Sigmoid colon (tissue), 7 donors: Measurements from ENCODE around the gene FGF11. TPM values are rescaled to one million over a fixed set of nuclear protein-coding genes. Genes with fewer than 3 reads are reported as not detected.

Experiments used
- DNase-seq: peaks from one replicate; pipeline ENCODE4 v3.0.0-alpha.2; 2019
- H3K27ac ChIP-seq, 4 donors: fragments of 200-600 bp; sonication (generic); one replicate each; pipeline ENCODE4 v1.5.1; 2016 to 2019; ENCODE audit warnings: mild to moderate bottlenecking in 1 of 4
- H3K27me3 ChIP-seq, 3 donors: fragments of 200-600 bp; sonication (generic); one replicate each; pipeline ENCODE4 v1.5.1; 2019; ENCODE audit warnings: mild to moderate bottlenecking in 1 of 3
- H3K36me3 ChIP-seq, 4 donors: fragments of 200-600 bp; sonication (generic); one replicate each; pipeline ENCODE4 v1.5.1; 2016 to 2019
- H3K4me1 ChIP-seq, 4 donors: fragments of 200-600 bp; sonication (generic); one replicate each; pipeline ENCODE4 v1.5.1; 2017 to 2019
- H3K4me3 ChIP-seq, 4 donors: fragments of 200-600 bp; sonication (generic); one replicate each; pipeline ENCODE4 v1.5.1; 2017 to 2019; ENCODE audit warnings: mild to moderate bottlenecking in 2 of 4, moderate library complexity in 1 of 4
- H3K9me3 ChIP-seq, 4 donors: fragments of 200-600 bp in 3 of 4; sonication (generic) in 3 of 4; one replicate each; pipeline versions ENCODE4 v1.5.1 to v1.6.1; 2013 to 2019
- EP300 ChIP-seq, 4 donors: sonication (generic); formaldehyde crosslinking; IDR thresholded peaks; one replicate each; pipeline ENCODE4 v1.6.1; 2017; ENCODE audit warnings: antibody characterized with exemption in 4 of 4
- POLR2A ChIP-seq, 2 donors: fragments of 450-650 bp; IDR thresholded peaks; one replicate each; pipeline ENCODE4 v1.6.1; 2016; ENCODE audit warnings: antibody characterized with exemption in 2 of 2, mild to moderate bottlenecking in 2 of 2, moderate library complexity in 2 of 2
- POLR2AphosphoS5 ChIP-seq, 4 donors: sonication (generic); formaldehyde crosslinking; IDR thresholded peaks; one replicate each; pipeline ENCODE4 v1.6.1; 2017; ENCODE audit warnings: antibody characterized with exemption in 4 of 4
- WGBS, 2 donors: extraction: QIAGEN DNeasy Blood & Tissue Kit; methylation state at CpG; one replicate each; pipeline ENCODE4 v1.1.7; 2013; 5-methylcytosine and 5-hydroxymethylcytosine counted together
- intact Hi-C: fragments of 100-400 bp; cut with DNase I; formaldehyde crosslinking; loops from one replicate; pipeline ENCODE4 v1.15.1; 2023
- polyA plus RNA-seq, 3 donors: library from polyadenylated mRNA; stranded (reverse); fragments of 200-250 nt; gene quantifications; one replicate each; pipeline ENCODE4 v1.2.3, GENCODE V29; 2013
- total RNA-seq, 4 donors: library from RNA; depleted of rRNA; stranded (reverse); fragments of >200 nt; gene quantifications; one replicate each; pipeline ENCODE4 v1.1.0, GENCODE V29; 2016
- TF ChIP-seq, protein P1 (sequence below), 4 experiments: fragments of 450-650 bp in 3 of 4; fragments of 200-600 bp in 1 of 4; IDR thresholded peaks; one replicate each; pipeline ENCODE4 v1.5.1; 2016 to 2019; ENCODE audit warnings: antibody characterized with exemption in 4 of 4, mild to moderate bottlenecking in 3 of 4, moderate library complexity in 2 of 4
- donor health status: healthy with polysubstance abuse.
- donor health status: Bipolar disorder and iron deficiency.
- donor health status: healthy.

FGF11 gene
- total and polyA plus RNA-seq, 7 donors: 0.36 to 2.8 (median 0.69) TPM; not detected in 4

GRCh38 chr17:7417056-7417655 is 22.2 kb upstream of the FGF11 start:
- H3K27ac ChIP-seq: no peak overlapping the region
- no peak overlapping the region for H3K4me3 ChIP-seq
- no peak for TF ChIP-seq POLR2AphosphoS5 (IDR thresholded peaks at IDR 0.05)
- TF ChIP-seq POLR2A (IDR thresholded peaks at IDR 0.05): no peak
- TF ChIP-seq, protein P1, sequence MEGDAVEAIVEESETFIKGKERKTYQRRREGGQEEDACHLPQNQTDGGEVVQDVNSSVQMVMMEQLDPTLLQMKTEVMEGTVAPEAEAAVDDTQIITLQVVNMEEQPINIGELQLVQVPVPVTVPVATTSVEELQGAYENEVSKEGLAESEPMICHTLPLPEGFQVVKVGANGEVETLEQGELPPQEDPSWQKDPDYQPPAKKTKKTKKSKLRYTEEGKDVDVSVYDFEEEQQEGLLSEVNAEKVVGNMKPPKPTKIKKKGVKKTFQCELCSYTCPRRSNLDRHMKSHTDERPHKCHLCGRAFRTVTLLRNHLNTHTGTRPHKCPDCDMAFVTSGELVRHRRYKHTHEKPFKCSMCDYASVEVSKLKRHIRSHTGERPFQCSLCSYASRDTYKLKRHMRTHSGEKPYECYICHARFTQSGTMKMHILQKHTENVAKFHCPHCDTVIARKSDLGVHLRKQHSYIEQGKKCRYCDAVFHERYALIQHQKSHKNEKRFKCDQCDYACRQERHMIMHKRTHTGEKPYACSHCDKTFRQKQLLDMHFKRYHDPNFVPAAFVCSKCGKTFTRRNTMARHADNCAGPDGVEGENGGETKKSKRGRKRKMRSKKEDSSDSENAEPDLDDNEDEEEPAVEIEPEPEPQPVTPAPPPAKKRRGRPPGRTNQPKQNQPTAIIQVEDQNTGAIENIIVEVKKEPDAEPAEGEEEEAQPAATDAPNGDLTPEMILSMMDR (IDR thresholded peaks at IDR 0.05): no peak
- TF ChIP-seq EP300 (IDR thresholded peaks at IDR 0.05): no peak
- H3K27me3 ChIP-seq: no peaks in the 10 kb centered on the region
- no peaks in the 10 kb centered on the region for H3K9me3 ChIP-seq
- H3K4me1 ChIP-seq: no peaks in the 10 kb centered on the region
- no peak for DNase-seq
- intact Hi-C loops: no loop called here
- peaks cover 0 to 38% (median 6%) of the 10 kb centered on the region in 4 donors for H3K36me3 ChIP-seq
- WGBS, 2 donors: 93 to 95% methylated on average over 54 of the region's 54 CpGs

GRCh38 chr17:7418472-7419152 is 20.7 kb upstream of the FGF11 start:
- Histone ChIP-seq H3K27me3 (no peaks in the 10 kb centered on the region), H3K4me3 (no peak overlapping the region), H3K36me3 (peaks cover 0 to 38% (median 6%) of the 10 kb centered on the region in 4 donors), H3K27ac (no peak overlapping the region), H3K4me1 (no peaks in the 10 kb centered on the region), H3K9me3 (no peaks in the 10 kb centered on the region)
- WGBS, 2 donors: 72 to 73% methylated on average over 18 of the region's 18 CpGs
- intact Hi-C loops: no loop called here
- no peak for DNase-seq
- TF ChIP-seq POLR2A (IDR thresholded peaks at IDR 0.05) (no peak), EP300 (IDR thresholded peaks at IDR 0.05) (no peak), POLR2AphosphoS5 (IDR thresholded peaks at IDR 0.05) (no peak)
- TF ChIP-seq, protein P1 (IDR thresholded peaks at IDR 0.05): no peak

- H3K36me3 ChIP-seq: peaks cover 0 to 30% (median 5%) of the 10 kb centered on the region in 4 donors
- H3K4me1 ChIP-seq: no peaks in the 10 kb centered on the region
- no peak within 1 kb of the TSS for H3K4me3 ChIP-seq
- no peak for TF ChIP-seq EP300 (IDR thresholded peaks at IDR 0.05)
- no peak for TF ChIP-seq POLR2A (IDR thresholded peaks at IDR 0.05)
- TF ChIP-seq, protein P1 (IDR thresholded peaks at IDR 0.05): no peak
- TF ChIP-seq POLR2AphosphoS5 (IDR thresholded peaks at IDR 0.05): no peak
- H3K27ac ChIP-seq: no peak within 1 kb of the TSS
- no peaks in the 10 kb centered on the region for H3K27me3 ChIP-seq
- H3K9me3 ChIP-seq: no peaks in the 10 kb centered on the region
- no peak for DNase-seq
- WGBS, 2 donors: 84 to 87% methylated on average over 17 of the region's 17 CpGs
- intact Hi-C loops: no loop called here
These were observed 19.3 kb upstream of the FGF11 start, which contains the start of gene SPEM1 for GRCh38 chr17:7419819-7420610. TSS of gene SPEM1 (plus strand) at chr17:7420324. CDS start at chr17:7420385, 61 bp downstream.

DNA sequence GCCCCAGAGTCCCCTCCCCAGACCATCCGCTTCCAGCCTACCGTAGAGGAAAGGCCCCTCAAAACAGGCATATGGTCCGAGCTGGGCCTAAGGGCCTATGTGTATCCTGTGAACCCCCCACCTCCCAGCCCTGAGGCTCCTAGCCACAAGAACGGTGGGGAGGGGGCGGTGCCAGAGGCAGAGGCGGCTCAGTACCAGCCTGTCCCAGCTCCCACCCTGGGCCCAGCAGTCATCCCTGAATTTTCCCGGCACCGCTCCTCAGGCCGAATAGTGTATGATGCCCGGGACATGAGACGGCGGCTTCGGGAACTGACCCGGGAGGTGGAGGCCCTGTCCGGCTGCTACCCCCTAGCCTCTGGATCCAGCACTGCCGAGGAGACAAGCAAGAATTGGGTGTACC is 18.1 kb upstream of the FGF11 start:
- WGBS, 2 donors: 94 to 95% methylated on average over 16 of the region's 16 CpGs
- no peak overlapping the region for H3K4me3 ChIP-seq
- no peak for DNase-seq
- no peak overlapping the region for H3K27ac ChIP-seq
- no peak for TF ChIP-seq EP300 (IDR thresholded peaks at IDR 0.05)
- TF ChIP-seq POLR2A (IDR thresholded peaks at IDR 0.05): no peak
- no peak for TF ChIP-seq POLR2AphosphoS5 (IDR thresholded peaks at IDR 0.05)
- TF ChIP-seq, protein P1 (IDR thresholded peaks at IDR 0.05): no peak
- H3K9me3 ChIP-seq: no peaks in the 10 kb centered on the region
- no peaks in the 10 kb centered on the region for H3K27me3 ChIP-seq
- intact Hi-C loops: no loop called here
- H3K36me3 ChIP-seq: peaks cover 0 to 20% (median 3%) of the 10 kb centered on the region in 4 donors
- no peaks in the 10 kb centered on the region for H3K4me1 ChIP-seq
